Epithelial cell of proximal tubule (primary cell): ENCODE data around the gene ATP13A3. TPM values are rescaled to one million over a fixed set of nuclear protein-coding genes. Genes with fewer than 3 reads are reported as not detected.
"Not testable (repeated sequence)": the region's sequence is repeated elsewhere in the genome, so short reads cannot be mapped to it uniquely, and the experiment has no call there.

Source experiments
- DNase-seq: peaks from one replicate; pipeline ENCODE4 v3.0.0-alpha.2; 2011; ENCODE audit warnings: low read depth
- H3K4me3 ChIP-seq: 2 replicates; pipeline ENCODE4 v1.5.1; 2011; ENCODE audit warnings: low read depth, mild to moderate bottlenecking, low read length
- CTCF ChIP-seq: conservative IDR thresholded peaks from 2 replicates; pipeline ENCODE4 v1.5.1; 2012; ENCODE audit warnings: low read depth, mild to moderate bottlenecking, low read length
- total RNA-seq: library from RNA; depleted of rRNA; stranded (reverse); fragments of >200 nt; gene quantifications from 2 replicates; pipeline ENCODE4 v1.2.3, GENCODE V29; 2015

The ATP13A3 gene
- total RNA-seq, 1 donor from 2014 or later = 88.1 TPM

- no peak for TF ChIP-seq CTCF
- DNase-seq = peak; percentile 45
These were observed 34.9 kb upstream of the ATP13A3 start for GRCh38 chr3:194521510-194522260.

GRCh38 chr3:194520682-194521162 lies 33.9 kb upstream of the ATP13A3 start:
- peak; percentile 71 for DNase-seq
- peak overlapping the region; percentile 19 for H3K4me3 ChIP-seq

More at GRCh38 chr3:194521510-194522260, 34.9 kb upstream of the ATP13A3 start:
- peak overlapping the region; percentile 19 for H3K4me3 ChIP-seq

- H3K4me3 ChIP-seq, DNase-seq: not testable (repeated sequence)
- peak; percentile 42 for TF ChIP-seq CTCF
These were observed 33.4 kb upstream of the ATP13A3 start for GRCh38 chr3:194520201-194520600.

GRCh38 chr3:194518652-194519051 lies 31.9 kb upstream of the ATP13A3 start:
- H3K4me3 ChIP-seq = no peak overlapping the region
- no peak for DNase-seq
- TF ChIP-seq CTCF = no peak

GRCh38 chr3:194517333-194517732 lies 30.5 kb upstream of the ATP13A3 start:
- DNase-seq = no peak
- no peak overlapping the region for H3K4me3 ChIP-seq
- TF ChIP-seq CTCF = no peak

GRCh38 chr3:194514626-194515025 lies 27.8 kb upstream of the ATP13A3 start:
- no peak for DNase-seq
- no peak overlapping the region for H3K4me3 ChIP-seq
- peak; percentile 20 for TF ChIP-seq CTCF

- DNase-seq = no peak
- no peak for TF ChIP-seq CTCF
- H3K4me3 ChIP-seq = no peak overlapping the region
These were observed 26.2 kb upstream of the ATP13A3 start for GRCh38 chr3:194512895-194513601.
